ENCODE results near the gene TOGARAM2.

Gene TOGARAM2

DNA sequence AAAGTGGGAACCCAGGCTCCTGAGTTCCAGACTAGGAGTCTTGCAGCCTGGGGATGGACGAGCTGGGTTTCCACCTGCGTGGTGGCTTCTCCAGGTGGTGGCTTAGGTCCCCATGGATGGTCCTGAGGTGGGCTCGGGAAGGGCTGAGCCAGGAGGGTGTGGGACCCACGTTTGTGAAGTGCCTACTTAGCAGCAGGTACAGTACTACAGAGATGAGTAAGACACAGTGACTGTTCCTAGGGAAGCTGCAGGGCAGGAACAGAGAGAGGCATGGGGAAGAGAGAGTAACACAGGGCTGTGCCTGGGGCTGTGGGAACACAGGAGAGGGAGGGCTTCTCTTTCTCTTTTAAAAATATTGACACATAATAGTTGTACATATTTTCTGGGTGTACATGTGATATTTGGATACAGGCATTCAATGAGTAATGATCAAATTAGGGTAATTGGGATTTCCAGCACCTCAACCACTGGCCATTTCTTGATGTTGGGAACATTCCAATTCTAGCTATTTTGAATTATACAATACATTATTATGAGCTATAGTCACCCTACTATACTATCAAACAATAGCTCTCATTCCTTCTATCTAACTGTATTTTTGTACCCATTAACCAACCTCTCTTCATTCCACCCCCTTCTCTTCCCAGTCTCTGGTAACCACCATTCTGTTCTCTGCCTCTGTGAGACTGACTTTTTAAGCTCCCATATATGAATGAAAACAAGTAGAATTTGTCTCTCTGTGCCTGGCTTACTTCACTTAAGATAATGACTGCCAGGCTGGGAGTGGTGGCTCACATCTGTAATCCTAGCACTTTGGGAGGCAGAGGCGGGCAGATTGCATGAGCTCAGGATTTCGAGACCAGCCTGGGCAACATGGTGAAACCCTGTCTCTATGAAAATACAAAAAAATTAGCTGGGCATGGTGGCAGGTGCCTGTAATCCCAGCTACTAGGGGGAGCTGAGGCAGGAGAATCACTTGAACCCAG lies 15.0 kb downstream of the TOGARAM2 start:
- ChIA-PET CTCF (interaction anchor here (0.7 kb wide), 1 partner anchor 591 kb away, joined by 3 read pairs; no protein-coding TSS in a partner anchor), POLR2A (ENCODE audit: low non-redundant PET) (no interaction called here)
- TF ChIP-seq CTCF (conservative IDR thresholded peaks at IDR 0.05; ENCODE audit: low read depth): no peak
- DNase-seq (ENCODE audit: low spot score): no peak
- H3K27ac ChIP-seq: no peak overlapping the region

DNA sequence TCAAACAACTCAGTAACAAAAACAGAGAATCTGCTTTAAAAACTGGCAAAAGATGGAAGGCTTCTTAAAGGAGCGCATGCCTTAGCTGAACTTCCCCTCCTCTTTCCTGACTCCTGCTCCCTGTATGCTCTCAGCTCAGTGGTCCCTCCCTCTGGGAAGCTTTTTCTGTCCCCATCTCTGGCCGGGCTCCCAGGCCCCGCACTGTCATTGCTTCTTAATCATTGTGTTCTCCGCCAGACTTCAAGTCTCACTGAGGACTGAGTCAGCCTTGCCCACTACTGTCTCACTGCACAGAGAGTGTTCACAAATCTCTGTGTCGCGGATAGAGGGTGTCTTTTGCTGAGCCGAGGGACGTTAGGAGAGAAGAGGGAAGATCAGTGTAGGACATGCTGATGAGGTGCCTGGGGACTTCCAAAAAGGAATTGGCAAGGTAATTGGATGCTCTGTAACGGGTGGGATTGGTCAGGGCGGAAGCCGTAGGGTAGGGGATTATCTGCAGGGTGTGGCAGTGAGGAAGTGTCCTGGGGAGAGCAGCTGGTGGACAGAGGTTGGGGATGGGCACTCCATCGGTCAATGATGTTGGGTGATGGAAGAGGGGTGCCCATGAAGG lies 16.2 kb downstream of the TOGARAM2 start:
- CTCF ChIA-PET: no interaction called here

GRCh38 chr2:28997847-28998735 lies 17.0 kb downstream of the TOGARAM2 start:
- no peak overlapping the region for H3K27ac ChIP-seq
- no peak for TF ChIP-seq CTCF (conservative IDR thresholded peaks at IDR 0.05; ENCODE audit: low read depth)
- ChIA-PET POLR2A (ENCODE audit: low non-redundant PET) (no interaction called here), CTCF (no interaction called here)
- no peak for DNase-seq (ENCODE audit: low spot score)

More for the DNA sequence above, 16.2 kb downstream of the TOGARAM2 start:
- POLR2A ChIA-PET (ENCODE audit: low non-redundant PET): no interaction called here
- TF ChIP-seq CTCF (conservative IDR thresholded peaks at IDR 0.05; ENCODE audit: low read depth): no peak
- no peak overlapping the region for H3K27ac ChIP-seq
- DNase-seq (ENCODE audit: low spot score): no peak

- ChIA-PET POLR2A (ENCODE audit: low non-redundant PET) (no interaction called here), CTCF (no interaction called here)
- no peak overlapping the region for H3K27ac ChIP-seq
- no peak for DNase-seq (ENCODE audit: low spot score)
- TF ChIP-seq CTCF (conservative IDR thresholded peaks at IDR 0.05; ENCODE audit: low read depth): no peak
Observed at GRCh38 chr2:29000481-29000880, 19.4 kb downstream of the TOGARAM2 start.

- ChIA-PET POLR2A (ENCODE audit: low non-redundant PET) (no interaction called here), CTCF (no interaction called here)
- TF ChIP-seq CTCF (conservative IDR thresholded peaks at IDR 0.05; ENCODE audit: low read depth): no peak
- DNase-seq (ENCODE audit: low spot score): no peak
- no peak overlapping the region for H3K27ac ChIP-seq
Observed at GRCh38 chr2:29000956-29001355, 19.9 kb downstream of the TOGARAM2 start.

- no peak for TF ChIP-seq CTCF (conservative IDR thresholded peaks at IDR 0.05; ENCODE audit: low read depth)
- H3K27ac ChIP-seq: no peak overlapping the region
- ChIA-PET CTCF (interaction anchor here (0.6 kb wide), 1 partner anchor 160 kb away, joined by 3 read pairs; no protein-coding TSS in a partner anchor), POLR2A (ENCODE audit: low non-redundant PET) (no interaction called here)
- DNase-seq (ENCODE audit: low spot score): no peak
Observed at GRCh38 chr2:29001806-29002205, 20.7 kb downstream of the TOGARAM2 start.
